PFSK-1 (cell line): ENCODE results near the gene SULF2.

Experiments used
- POLR2AphosphoS5 ChIP-seq: IDR thresholded peaks from 2 replicates; pipeline ENCODE4 v1.6.1; 2012; ENCODE audit warnings: low read depth, mild to moderate bottlenecking, control low read depth, low read length, moderate library complexity
- SIN3A ChIP-seq: IDR thresholded peaks from 2 replicates; pipeline ENCODE4 v1.6.1; 2012; ENCODE audit warnings: mild to moderate bottlenecking, low read length, moderate library complexity, borderline replicate concordance; ENCODE audit not compliant: insufficient read depth
- TF ChIP-seq, protein P1 (sequence below), 2 experiments: IDR thresholded peaks; 2 replicates each; pipeline versions ENCODE4 v1.6.1 to v1.8.0; 2011 to 2012; ENCODE audit warnings: low read depth in 2 of 2, low read length in 2 of 2, control low read depth in 1 of 2, inconsistent platforms in 1 of 2, mild to moderate bottlenecking in 1 of 2, moderate library complexity in 1 of 2; ENCODE audit not compliant: insufficient read depth in 1 of 2

DNA sequence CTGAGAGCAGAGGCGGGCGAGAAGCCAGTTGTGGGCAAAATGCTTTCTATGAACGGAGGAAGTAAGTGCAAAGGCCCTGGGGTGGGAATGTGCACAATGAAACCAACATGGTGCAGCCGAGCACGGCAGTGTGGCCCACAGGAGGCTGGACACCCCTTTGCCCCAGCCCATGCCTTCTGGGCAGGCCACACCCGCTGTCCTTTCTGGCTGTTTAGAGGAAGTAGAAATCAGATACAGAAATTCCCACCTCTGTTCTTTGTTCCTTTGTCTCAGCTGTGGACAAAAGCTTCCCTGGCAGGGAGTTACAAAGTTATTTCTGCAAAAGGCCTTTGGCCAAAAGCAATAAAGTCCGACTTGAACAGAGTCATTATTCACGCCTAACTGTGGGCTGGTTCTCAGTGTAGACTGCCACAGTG, 11.9 kb downstream of the SULF2 start:
- no peak for TF ChIP-seq POLR2AphosphoS5
- TF ChIP-seq, protein P1, sequence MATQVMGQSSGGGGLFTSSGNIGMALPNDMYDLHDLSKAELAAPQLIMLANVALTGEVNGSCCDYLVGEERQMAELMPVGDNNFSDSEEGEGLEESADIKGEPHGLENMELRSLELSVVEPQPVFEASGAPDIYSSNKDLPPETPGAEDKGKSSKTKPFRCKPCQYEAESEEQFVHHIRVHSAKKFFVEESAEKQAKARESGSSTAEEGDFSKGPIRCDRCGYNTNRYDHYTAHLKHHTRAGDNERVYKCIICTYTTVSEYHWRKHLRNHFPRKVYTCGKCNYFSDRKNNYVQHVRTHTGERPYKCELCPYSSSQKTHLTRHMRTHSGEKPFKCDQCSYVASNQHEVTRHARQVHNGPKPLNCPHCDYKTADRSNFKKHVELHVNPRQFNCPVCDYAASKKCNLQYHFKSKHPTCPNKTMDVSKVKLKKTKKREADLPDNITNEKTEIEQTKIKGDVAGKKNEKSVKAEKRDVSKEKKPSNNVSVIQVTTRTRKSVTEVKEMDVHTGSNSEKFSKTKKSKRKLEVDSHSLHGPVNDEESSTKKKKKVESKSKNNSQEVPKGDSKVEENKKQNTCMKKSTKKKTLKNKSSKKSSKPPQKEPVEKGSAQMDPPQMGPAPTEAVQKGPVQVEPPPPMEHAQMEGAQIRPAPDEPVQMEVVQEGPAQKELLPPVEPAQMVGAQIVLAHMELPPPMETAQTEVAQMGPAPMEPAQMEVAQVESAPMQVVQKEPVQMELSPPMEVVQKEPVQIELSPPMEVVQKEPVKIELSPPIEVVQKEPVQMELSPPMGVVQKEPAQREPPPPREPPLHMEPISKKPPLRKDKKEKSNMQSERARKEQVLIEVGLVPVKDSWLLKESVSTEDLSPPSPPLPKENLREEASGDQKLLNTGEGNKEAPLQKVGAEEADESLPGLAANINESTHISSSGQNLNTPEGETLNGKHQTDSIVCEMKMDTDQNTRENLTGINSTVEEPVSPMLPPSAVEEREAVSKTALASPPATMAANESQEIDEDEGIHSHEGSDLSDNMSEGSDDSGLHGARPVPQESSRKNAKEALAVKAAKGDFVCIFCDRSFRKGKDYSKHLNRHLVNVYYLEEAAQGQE (IDR thresholded peaks at IDR 0.05; ENCODE audit: insufficient read depth in 1 of 2, low read depth in 2 of 2, low read length in 2 of 2) = no peak
- no peak for TF ChIP-seq SIN3A
